ENCODE data around the gene ASXL2.

- TF ChIP-seq CTCF (IDR thresholded peaks at IDR 0.05; ENCODE audit: poor library complexity, severe bottlenecking) = no peak
- TF ChIP-seq SMC3 (conservative IDR thresholded peaks at IDR 0.05; ENCODE audit: poor library complexity) = no peak
- no peak for TF ChIP-seq POLR2AphosphoS5 (IDR thresholded peaks at IDR 0.05)
- TF ChIP-seq REST (IDR thresholded peaks at IDR 0.05; ENCODE audit: borderline replicate concordance) = no peak
- no peak for TF ChIP-seq EP300 (conservative IDR thresholded peaks at IDR 0.05; ENCODE audit: poor library complexity, severe bottlenecking)
- no peak for TF ChIP-seq EZH2 (IDR thresholded peaks at IDR 0.05; ENCODE audit: borderline replicate concordance, insufficient read depth, low read length, poor library complexity, severe bottlenecking)
These were observed 185.4 kb downstream of the ASXL2 start for GRCh38 chr2:25692737-25693445.

Measured in neural cell (in vitro differentiated cells).